IMR-90 (cell line): ENCODE measurements around the gene POU4F2. TPM values are rescaled to one million over a fixed set of nuclear protein-coding genes. Genes with fewer than 3 reads are reported as not detected.

Experiments
- ATAC-seq: fragments of 200-7000 bp; cut with Tn5 transposase; 2 replicates; pipeline ENCODE4 v1.9.1; 2020; ENCODE audit warnings: low read depth, mild to moderate bottlenecking, moderate library complexity
- BruUV-seq: library from RNA; stranded (reverse); fragments of 400-500 nt; replicated peaks from 2 replicates; lab custom pipeline; 2021; lab: Mats Ljungman, UMichigan
- CTCF ChIA-PET: fragments of 300-600 bp; formaldehyde crosslinking; extraction: SDS; loops from one replicate; lab custom pipeline; 2021; ENCODE audit warnings: antibody characterized with exemption; lab: Yijun Ruan, JAX
- POLR2A ChIA-PET: fragments of 300-600 bp; sonication (Branson Sonifier 250); formaldehyde crosslinking; loops from one replicate; lab custom pipeline; 2022; ENCODE audit warnings: antibody characterized with exemption; ENCODE audit not compliant: unreplicated experiment; lab: Charles Lee
- DNase-seq: peaks from one replicate; pipeline ENCODE4 v3.0.0; 2013
- H2AFZ ChIP-seq: replicated peaks from 2 replicates; pipeline ENCODE3; 2013; ENCODE audit warnings: low read length, mild to moderate bottlenecking; ENCODE audit not compliant: poor library complexity
- H2AK5ac ChIP-seq: 2 replicates; pipeline ENCODE4 v1.6.1; 2013; ENCODE audit warnings: low read depth, low read length, inconsistent platforms
- H2AK9ac ChIP-seq: replicated peaks from 2 replicates; pipeline ENCODE3; 2013; ENCODE audit warnings: mild to moderate bottlenecking, low read depth, low read length, moderate library complexity; ENCODE audit not compliant: poor library complexity
- H2BK120ac ChIP-seq: 2 replicates; pipeline ENCODE4 v1.6.1; 2013; ENCODE audit warnings: low read depth, low read length, inconsistent platforms
- H2BK15ac ChIP-seq: 3 replicates; pipeline ENCODE4 v1.6.1; 2013; ENCODE audit warnings: low read depth, low read length, inconsistent platforms
- H2BK20ac ChIP-seq: 2 replicates; pipeline ENCODE4 v1.6.1; 2013; ENCODE audit warnings: low read depth, mild to moderate bottlenecking, inconsistent platforms, low read length, moderate library complexity
- H2BK5ac ChIP-seq: 2 replicates; pipeline ENCODE4 v1.6.1; 2013; ENCODE audit warnings: mild to moderate bottlenecking, low read depth, low read length, inconsistent platforms; ENCODE audit not compliant: poor library complexity, severe bottlenecking
- H3K14ac ChIP-seq: replicated peaks from 2 replicates; pipeline ENCODE4 v1.6.1; 2013; ENCODE audit warnings: low read depth, low read length, inconsistent platforms
- H3K18ac ChIP-seq: 2 replicates; pipeline ENCODE4 v1.6.1; 2013; ENCODE audit warnings: low read depth, low read length, control low read depth
- H3K23ac ChIP-seq: 2 replicates; pipeline ENCODE4 v1.6.1; 2013; ENCODE audit warnings: low read depth, low read length, inconsistent platforms
- H3K27ac ChIP-seq: 2 replicates; pipeline ENCODE4 v1.5.1; 2013; ENCODE audit warnings: mild to moderate bottlenecking, control low read depth, low read length; ENCODE audit not compliant: insufficient read depth
- H3K27me3 ChIP-seq: 2 replicates; pipeline ENCODE4 v1.6.1; 2013; ENCODE audit warnings: low read length; ENCODE audit not compliant: control insufficient read depth, insufficient read depth
- H3K36me3 ChIP-seq: 2 replicates; pipeline ENCODE4 v1.6.1; 2013; ENCODE audit warnings: low read length, mixed read lengths; ENCODE audit not compliant: control insufficient read depth, insufficient read depth
- H3K4ac ChIP-seq: 2 replicates; pipeline ENCODE4 v1.6.1; 2013; ENCODE audit warnings: low read depth, low read length, inconsistent platforms
- H3K4me1 ChIP-seq: 2 replicates; pipeline ENCODE4 v1.6.1; 2013; ENCODE audit warnings: low read length, mixed read lengths; ENCODE audit not compliant: control insufficient read depth, insufficient read depth
- H3K4me2 ChIP-seq: 2 replicates; pipeline ENCODE4 v1.6.1; 2013; ENCODE audit warnings: low read depth, mild to moderate bottlenecking, control low read depth, low read length, moderate library complexity
- H3K4me3 ChIP-seq: 2 replicates; pipeline ENCODE4 v1.5.1; 2013; ENCODE audit warnings: low read depth, mild to moderate bottlenecking, control low read depth, low read length, moderate library complexity; ENCODE audit not compliant: insufficient read depth
- H3K56ac ChIP-seq: 2 replicates; pipeline ENCODE4 v1.6.1; 2013; ENCODE audit warnings: low read length, inconsistent platforms; ENCODE audit not compliant: insufficient read depth; ENCODE audit errors: extremely low read depth
- H3K79me1 ChIP-seq, 2 experiments: 2 replicates each; pipeline ENCODE4 v1.6.1; 2013; ENCODE audit warnings: low read length in 2 of 2, inconsistent platforms in 1 of 2, low read depth in 1 of 2
- H3K9ac ChIP-seq: 2 replicates; pipeline ENCODE4 v1.6.1; 2013; ENCODE audit warnings: low read depth, low read length, control low read depth
- H3K9me1 ChIP-seq: 2 replicates; pipeline ENCODE4 v1.6.1; 2013; ENCODE audit warnings: low read length, inconsistent platforms; ENCODE audit not compliant: insufficient read depth
- H3K9me3 ChIP-seq: 2 replicates; pipeline ENCODE4 v1.6.1; 2013; ENCODE audit warnings: low read length; ENCODE audit not compliant: control insufficient read depth, insufficient read depth
- H4K20me1 ChIP-seq: 2 replicates; pipeline ENCODE4 v1.6.1; 2013; ENCODE audit warnings: low read length, inconsistent platforms; ENCODE audit not compliant: insufficient read depth
- H4K5ac ChIP-seq: 2 replicates; pipeline ENCODE4 v1.6.1; 2013; ENCODE audit warnings: mild to moderate bottlenecking, low read depth, low read length, control low read depth
- H4K8ac ChIP-seq, 2 experiments: 2 replicates each; pipeline ENCODE4 v1.6.1; 2013; ENCODE audit warnings: low read depth in 2 of 2, low read length in 2 of 2, control low read depth in 1 of 2, inconsistent platforms in 1 of 2
- H4K91ac ChIP-seq: 2 replicates; pipeline ENCODE4 v1.6.1; 2013; ENCODE audit warnings: low read depth, low read length, inconsistent platforms; ENCODE audit not compliant: insufficient read depth
- BHLHE40 ChIP-seq: fragments of 150-350 bp; IDR thresholded peaks from 2 replicates; pipeline ENCODE4 v1.6.1; 2016; ENCODE audit warnings: mild to moderate bottlenecking, low read depth, low read length
- CHD1 ChIP-seq: IDR thresholded peaks from 2 replicates; pipeline ENCODE4 v1.6.1; 2012; ENCODE audit warnings: low read depth, low read length, improper control_type of control experiment
- MAFK ChIP-seq: IDR thresholded peaks from 2 replicates; pipeline ENCODE4 v1.6.1; 2012; ENCODE audit warnings: low read depth, low read length, improper control_type of control experiment
- MAZ ChIP-seq: IDR thresholded peaks from 2 replicates; pipeline ENCODE4 v1.6.1; 2012; ENCODE audit warnings: low read depth, mild to moderate bottlenecking, low read length, improper control_type of control experiment, moderate library complexity, borderline replicate concordance
- MXI1 ChIP-seq: IDR thresholded peaks from 2 replicates; pipeline ENCODE4 v1.6.1; 2012; ENCODE audit warnings: low read depth, mild to moderate bottlenecking, low read length, moderate library complexity, borderline replicate concordance
- POLR2A ChIP-seq: IDR thresholded peaks from 2 replicates; pipeline ENCODE4 v1.6.1; 2012; ENCODE audit warnings: mild to moderate bottlenecking, low read depth, low read length
- RAD21 ChIP-seq: IDR thresholded peaks from 2 replicates; pipeline ENCODE4 v1.6.1; 2012; ENCODE audit warnings: low read length, improper control_type of control experiment
- RCOR1 ChIP-seq: IDR thresholded peaks from 2 replicates; pipeline ENCODE4 v1.6.1; 2012; ENCODE audit warnings: mild to moderate bottlenecking, low read length, improper control_type of control experiment; ENCODE audit not compliant: insufficient replicate concordance
- RFX5 ChIP-seq: IDR thresholded peaks from 2 replicates; pipeline ENCODE4 v1.8.0; 2012; ENCODE audit warnings: low read depth, mild to moderate bottlenecking, low read length, moderate library complexity
- SMC3 ChIP-seq: fragments of 150-350 bp; IDR thresholded peaks from 2 replicates; pipeline ENCODE4 v1.6.1; 2016; ENCODE audit warnings: low read depth, mild to moderate bottlenecking, antibody characterized with exemption, low read length, moderate library complexity
- WGBS, 2 experiments: methylation state at CpG; one replicate each; pipeline versions ENCODE4 v1.1.5 to v1.1.7; 2013; ENCODE audit warnings: missing lambda C conversion rate in 2 of 2; ENCODE audit not compliant: insufficient read length in 1 of 2; ENCODE audit errors: extremely low coverage in 2 of 2; 5-methylcytosine and 5-hydroxymethylcytosine counted together
- dilution Hi-C: fragments of 300-500 bp; cut with HindIII; formaldehyde crosslinking; loops from one replicate; pipeline ENCODE4 v1.14.3; 2018; ENCODE audit warnings: low sequenced_read_pairs; ENCODE audit not compliant: unreplicated experiment
- in situ Hi-C: fragments of 300-500 bp; cut with MboI; formaldehyde crosslinking; loops from 3 replicates; pipeline ENCODE4 v1.14.3; 2019; ENCODE audit warnings: low sequenced_read_pairs, inconsistent platforms, mixed read lengths
- intact Hi-C: fragments of 100-400 bp; cut with micrococcal nuclease; formaldehyde crosslinking; loops from 2 replicates; pipeline ENCODE4 v1.10.0; 2022
- polyA plus RNA-seq, 3 experiments: library from polyadenylated mRNA; depleted of rRNA; stranded (reverse); fragments of >200 nt; gene quantifications; 2 replicates each; pipeline ENCODE4 v1.2.3, GENCODE V29; 2012; ENCODE audit warnings: low replicate concordance in 1 of 3
- total RNA-seq: library from RNA; depleted of rRNA; stranded (reverse); fragments of >200 nt; gene quantifications from 2 replicates; pipeline ENCODE4 v1.2.3, GENCODE V29; 2012
- TF ChIP-seq, protein P1 (sequence below): fragments of 150-350 bp; IDR thresholded peaks from 2 replicates; pipeline ENCODE4 v1.6.1; 2016; ENCODE audit warnings: low read depth, mild to moderate bottlenecking, low read length, moderate library complexity, borderline replicate concordance
- TF ChIP-seq, protein P2 (sequence below): fragments of 150-350 bp; IDR thresholded peaks from 2 replicates; pipeline ENCODE4 v1.6.1; 2017; ENCODE audit warnings: mild to moderate bottlenecking, antibody characterized with exemption, low read length, low read depth

Gene POU4F2
- total and polyA plus RNA-seq, 2 of the 4 experiments (the other 2 are of a cell fraction) = not detected

DNA sequence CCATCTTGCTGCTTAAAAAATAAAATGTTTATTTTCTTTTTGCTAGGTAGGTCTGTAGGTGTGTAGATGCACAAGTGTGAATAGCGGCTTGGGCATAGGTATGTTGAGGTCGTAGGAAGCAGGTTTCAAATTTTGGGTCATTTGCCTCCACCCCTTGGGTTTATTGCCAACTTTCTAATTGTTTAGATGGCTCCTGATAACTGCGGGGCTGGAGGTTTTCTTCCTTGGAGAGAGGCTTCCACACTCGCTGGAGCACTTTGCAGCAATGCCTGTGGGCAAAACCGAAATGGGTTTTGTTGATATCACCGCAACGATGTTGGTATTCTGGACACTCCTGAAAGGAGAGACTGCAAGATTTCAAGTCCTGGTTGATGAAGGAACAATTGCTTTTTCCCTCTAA is 3.9 kb upstream of the POU4F2 start:
- Histone ChIP-seq H3K79me1 (no peaks in the 10 kb centered on the region), H3K23ac (no peak overlapping the region)
- intact Hi-C loops = loop anchor here (5.0 kb wide), 2 partner anchors 113 to 462 kb away; partner anchors contain the start of gene SLC10A7

More for the DNA sequence above, 3.9 kb upstream of the POU4F2 start:
- dilution Hi-C loops = no loop called here
- no peak overlapping the region for H4K91ac ChIP-seq
- no peaks in the 10 kb centered on the region; the same call in 1 of the 2 replicates for H3K9me3 ChIP-seq
- H2AFZ ChIP-seq = no peak overlapping the region
- H3K4me1 ChIP-seq = no peaks in the 10 kb centered on the region
- ChIA-PET POLR2A (interaction anchor here (0.5 kb wide), 1 partner anchor 137 kb away, joined by 3 read pairs; no protein-coding TSS in a partner anchor), CTCF (no interaction called here)
- no peak overlapping the region for H4K5ac ChIP-seq
- no peak overlapping the region for H3K27ac ChIP-seq
- TF ChIP-seq RFX5 (no peak), POLR2A (no peak), MXI1 (no peak), CHD1 (no peak), RAD21 (no peak), MAFK (no peak), RCOR1 (no peak), MAZ (no peak), SMC3 (no peak), BHLHE40 (no peak)
- TF ChIP-seq, protein P1, sequence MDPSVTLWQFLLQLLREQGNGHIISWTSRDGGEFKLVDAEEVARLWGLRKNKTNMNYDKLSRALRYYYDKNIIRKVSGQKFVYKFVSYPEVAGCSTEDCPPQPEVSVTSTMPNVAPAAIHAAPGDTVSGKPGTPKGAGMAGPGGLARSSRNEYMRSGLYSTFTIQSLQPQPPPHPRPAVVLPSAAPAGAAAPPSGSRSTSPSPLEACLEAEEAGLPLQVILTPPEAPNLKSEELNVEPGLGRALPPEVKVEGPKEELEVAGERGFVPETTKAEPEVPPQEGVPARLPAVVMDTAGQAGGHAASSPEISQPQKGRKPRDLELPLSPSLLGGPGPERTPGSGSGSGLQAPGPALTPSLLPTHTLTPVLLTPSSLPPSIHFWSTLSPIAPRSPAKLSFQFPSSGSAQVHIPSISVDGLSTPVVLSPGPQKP = no peak
- TF ChIP-seq, protein P2, sequence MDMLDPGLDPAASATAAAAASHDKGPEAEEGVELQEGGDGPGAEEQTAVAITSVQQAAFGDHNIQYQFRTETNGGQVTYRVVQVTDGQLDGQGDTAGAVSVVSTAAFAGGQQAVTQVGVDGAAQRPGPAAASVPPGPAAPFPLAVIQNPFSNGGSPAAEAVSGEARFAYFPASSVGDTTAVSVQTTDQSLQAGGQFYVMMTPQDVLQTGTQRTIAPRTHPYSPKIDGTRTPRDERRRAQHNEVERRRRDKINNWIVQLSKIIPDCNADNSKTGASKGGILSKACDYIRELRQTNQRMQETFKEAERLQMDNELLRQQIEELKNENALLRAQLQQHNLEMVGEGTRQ = no peak
- peaks cover 43% of the 10 kb centered on the region for H3K27me3 ChIP-seq
- in situ Hi-C loops = no loop called here
- no peak overlapping the region for H2AK9ac ChIP-seq
- no peak overlapping the region for H2BK20ac ChIP-seq
- no peak for DNase-seq
- no peak overlapping the region for H2BK15ac ChIP-seq
- H3K9me1 ChIP-seq = no peaks in the 10 kb centered on the region
- H3K18ac ChIP-seq = no peak overlapping the region
- no peak overlapping the region for H2AK5ac ChIP-seq
- H3K36me3 ChIP-seq = no peaks in the 10 kb centered on the region
- no peak overlapping the region for H3K4me3 ChIP-seq
- 0% methylated on average over 2 of the region's 7 CpGs; no CpG with 5 or more reads in 1 of the 2 experiments for WGBS, 2 experiments
- no peak for ATAC-seq
- H4K8ac ChIP-seq = no peak overlapping the region
- no peak overlapping the region for H3K4ac ChIP-seq
- H3K9ac ChIP-seq = no peak overlapping the region
- no peak overlapping the region for H3K56ac ChIP-seq
- H4K20me1 ChIP-seq = no peaks in the 10 kb centered on the region
- no peak overlapping the region for H3K14ac ChIP-seq
- no peak overlapping the region for H3K4me2 ChIP-seq
- no TSS peak for BruUV-seq
- no peak overlapping the region for H2BK5ac ChIP-seq
- no peak overlapping the region for H2BK120ac ChIP-seq
